ENCODE results near the gene DLG2. TPM values are rescaled to one million over a fixed set of nuclear protein-coding genes. Genes with fewer than 3 reads are reported as not detected.
"Not testable (repeated sequence)": the region's sequence is repeated elsewhere in the genome, so short reads cannot be mapped to it uniquely, and the experiment has no call there.

Gene DLG2
- total RNA-seq, 4 donors from 2014 or later = 37.9 to 71.5 (median 44.9) TPM

- no peak for DNase-seq (ENCODE audit: low spot score in 2 of 2)
- no peaks in the 10 kb centered on the region for H3K9me3 ChIP-seq
- H3K27me3 ChIP-seq = no peaks in the 10 kb centered on the region
- H3K36me3 ChIP-seq = no peaks in the 10 kb centered on the region
- no peak overlapping the region for H3K4me3 ChIP-seq
- TF ChIP-seq POLR2AphosphoS5 (IDR thresholded peaks at IDR 0.05) (no peak), EP300 (IDR thresholded peaks at IDR 0.05) (no peak), CTCF (IDR thresholded peaks at IDR 0.05) (no peak), POLR2A (IDR thresholded peaks at IDR 0.05) (no peak)
- H3K27ac ChIP-seq = no peak overlapping the region
- H3K4me1 ChIP-seq = no peaks in the 10 kb centered on the region
Measured at GRCh38 chr11:85257837-85258236, 369.3 kb downstream of the DLG2 start.

GRCh38 chr11:85256433-85256832 lies 370.7 kb downstream of the DLG2 start:
- no peak overlapping the region for H3K4me3 ChIP-seq
- TF ChIP-seq POLR2A (IDR thresholded peaks at IDR 0.05) (no peak), EP300 (IDR thresholded peaks at IDR 0.05) (no peak), POLR2AphosphoS5 (IDR thresholded peaks at IDR 0.05) (no peak), CTCF (IDR thresholded peaks at IDR 0.05) (no peak)
- no peak for DNase-seq (ENCODE audit: low spot score in 2 of 2)
- H3K36me3 ChIP-seq = no peaks in the 10 kb centered on the region
- no peaks in the 10 kb centered on the region for H3K4me1 ChIP-seq
- no peaks in the 10 kb centered on the region for H3K27me3 ChIP-seq
- no peaks in the 10 kb centered on the region for H3K9me3 ChIP-seq
- H3K27ac ChIP-seq = no peak overlapping the region
- WGBS = 91% methylated on average over 7 of the region's 7 CpGs

DNA sequence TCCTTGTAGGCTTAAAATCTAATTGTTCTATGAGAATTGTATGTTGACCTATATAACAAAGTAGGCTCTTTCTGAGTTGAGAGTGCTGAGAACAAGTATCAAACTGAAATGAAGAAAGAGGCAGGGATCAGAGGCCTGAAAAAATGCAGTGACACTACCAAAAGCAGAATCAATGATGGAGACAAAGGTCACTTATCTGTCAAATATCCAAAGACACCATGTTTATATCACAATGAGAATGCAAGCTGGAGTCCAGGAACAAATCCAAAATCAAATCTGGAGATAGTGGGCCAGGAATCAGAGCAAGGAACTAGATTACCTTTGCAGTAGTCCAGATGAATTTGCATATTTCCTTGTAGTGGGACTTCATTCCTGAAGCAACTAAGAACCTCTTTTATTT lies 377.7 kb downstream of the DLG2 start:
- Histone ChIP-seq H3K4me3 (no peak overlapping the region), H3K27ac (no peak overlapping the region), H3K9me3 (no peaks in the 10 kb centered on the region), H3K4me1 (no peaks in the 10 kb centered on the region), H3K36me3 (no peaks in the 10 kb centered on the region), H3K27me3 (no peaks in the 10 kb centered on the region)
- TF ChIP-seq POLR2A (IDR thresholded peaks at IDR 0.05) = no peak
- no peak for TF ChIP-seq EP300 (IDR thresholded peaks at IDR 0.05)
- TF ChIP-seq CTCF (IDR thresholded peaks at IDR 0.05) = no peak
- TF ChIP-seq POLR2AphosphoS5 (IDR thresholded peaks at IDR 0.05) = no peak
- DNase-seq (ENCODE audit: low spot score in 2 of 2) = no peak

DNA sequence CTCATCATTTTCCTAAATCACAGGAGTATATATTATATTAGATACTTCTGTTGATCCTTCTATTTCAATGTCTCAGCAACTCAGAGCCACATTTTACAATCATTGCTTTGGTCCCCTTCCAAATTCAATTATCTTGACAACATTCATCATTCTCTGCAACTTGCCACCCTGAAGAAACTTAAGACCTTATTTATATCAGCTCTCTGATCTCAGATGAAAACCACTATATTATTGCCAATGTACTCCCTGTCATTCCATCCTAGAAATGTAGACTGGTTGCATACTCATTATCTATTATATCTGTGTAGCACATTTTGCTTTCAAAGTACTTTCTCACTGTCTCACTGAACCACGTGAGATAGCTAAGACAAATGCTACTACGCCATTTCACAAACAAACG lies 379.3 kb downstream of the DLG2 start:
- no peak for DNase-seq (ENCODE audit: low spot score in 2 of 2)
- no peaks in the 10 kb centered on the region for H3K9me3 ChIP-seq
- no peaks in the 10 kb centered on the region for H3K27me3 ChIP-seq
- no peaks in the 10 kb centered on the region for H3K4me1 ChIP-seq
- 81% methylated on average over 3 of the region's 3 CpGs for WGBS
- TF ChIP-seq POLR2A (IDR thresholded peaks at IDR 0.05) (no peak), EP300 (IDR thresholded peaks at IDR 0.05) (no peak), POLR2AphosphoS5 (IDR thresholded peaks at IDR 0.05) (no peak), CTCF (IDR thresholded peaks at IDR 0.05) (no peak)
- no peaks in the 10 kb centered on the region for H3K36me3 ChIP-seq
- no peak overlapping the region for H3K27ac ChIP-seq
- no peak overlapping the region for H3K4me3 ChIP-seq

- Histone ChIP-seq H3K9me3 (peaks cover 3% of the 10 kb centered on the region), H3K36me3 (no peaks in the 10 kb centered on the region), H3K4me1 (no peaks in the 10 kb centered on the region), H3K4me3 (no peak overlapping the region), H3K27me3 (no peaks in the 10 kb centered on the region), H3K27ac (no peak overlapping the region)
- TF ChIP-seq EP300 (IDR thresholded peaks at IDR 0.05) (no peak), POLR2AphosphoS5 (IDR thresholded peaks at IDR 0.05) (no peak), CTCF (IDR thresholded peaks at IDR 0.05) (no peak), POLR2A (IDR thresholded peaks at IDR 0.05) (no peak)
- no peak for DNase-seq (ENCODE audit: low spot score in 2 of 2)
- 87% methylated on average over 1 of the region's 1 CpG for WGBS
Measured at GRCh38 chr11:85238906-85239305, 388.2 kb downstream of the DLG2 start.

DNA sequence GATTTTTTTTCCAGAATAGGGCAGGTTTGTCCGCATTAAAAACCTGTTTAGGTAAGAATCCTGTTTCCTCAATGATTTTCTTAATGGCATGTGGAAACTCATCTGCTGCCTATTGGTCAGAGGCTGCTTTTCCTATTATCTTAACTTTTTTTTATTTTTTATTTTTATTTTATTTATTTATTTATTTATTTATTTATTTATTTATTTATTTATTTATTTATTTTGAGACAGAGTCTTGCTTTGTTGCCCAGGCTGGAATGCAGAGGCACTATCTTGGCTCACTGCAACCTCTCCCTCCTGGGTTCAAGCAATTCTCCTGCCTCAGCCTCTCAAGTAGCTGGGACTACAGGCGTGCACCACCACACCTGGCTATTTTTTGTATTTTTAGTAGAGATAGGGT lies 389.1 kb downstream of the DLG2 start:
- not testable (repeated sequence) for DNase-seq (ENCODE audit: low spot score in 2 of 2); H3K4me3 ChIP-seq; H3K36me3 ChIP-seq; H3K27ac ChIP-seq; H3K9me3 ChIP-seq; H3K4me1 ChIP-seq; H3K27me3 ChIP-seq
- WGBS = 100% methylated on average over 2 of the region's 2 CpGs

All from suprapubic skin (tissue), 4 donors.